ENCODE measurements around the gene PKN2. TPM values are rescaled to one million over a fixed set of nuclear protein-coding genes. Genes with fewer than 3 reads are reported as not detected.
A peak's percentile ranks its signal among the peaks of the same experiment; 100 is the strongest.

The PKN2 gene
- 23.8 TPM for polyA plus RNA-seq (2013, experiment 1 of 2)
- 23.0 TPM for polyA plus RNA-seq (2013, experiment 2 of 2)

- Histone ChIP-seq H2BK5ac (ENCODE audit: low read length) (peak within 1 kb of the TSS; percentile 99), H3K18ac (ENCODE audit: low read length) (peak within 1 kb of the TSS; percentile 99), H3K23ac (ENCODE audit: low read depth, low read length, poor library complexity) (peak within 1 kb of the TSS; percentile 98), H2BK12ac (ENCODE audit: low read length) (no peak within 1 kb of the TSS), H3K14ac (ENCODE audit: low read length) (peak within 1 kb of the TSS; percentile 56), H3K4me3 (ENCODE audit: low read length in 2 of 2) (peak within 1 kb of the TSS; percentile 60 to 99), H3K4ac (ENCODE audit: low read length) (peak within 1 kb of the TSS; percentile 76), H2AK5ac (ENCODE audit: low read depth, low read length) (peak within 1 kb of the TSS; percentile 92), H3K36me3 (replicated peaks in 1 of 2; ENCODE audit: control insufficient read depth in 2 of 2, insufficient read depth in 2 of 2, low read length in 2 of 2) (peaks cover 0 to 15% of the 10 kb centered on the region in 2 donors), H3K27me3 (ENCODE audit: control insufficient read depth in 3 of 3, insufficient read depth in 3 of 3, low read depth in 1 of 3, low read length in 3 of 3) (no peaks in the 10 kb centered on the region), H4K91ac (ENCODE audit: low read depth, low read length, poor library complexity) (no peak within 1 kb of the TSS), H2AFZ (ENCODE audit: low read length) (peak within 1 kb of the TSS; percentile 94), H4K8ac (ENCODE audit: low read depth, low read length) (peak within 1 kb of the TSS; percentile 65), H3K9ac (ENCODE audit: low read depth, low read length, poor library complexity) (peak within 1 kb of the TSS; percentile 93), H2BK15ac (ENCODE audit: low read length) (peak within 1 kb of the TSS; percentile 92), H2BK120ac (ENCODE audit: low read depth, low read length) (peak within 1 kb of the TSS; percentile 72), H3K4me2 (ENCODE audit: insufficient read depth, low read length, poor library complexity, severe bottlenecking) (peak within 1 kb of the TSS; percentile 60), H3K27ac (replicated peaks; ENCODE audit: low read length) (peak within 1 kb of the TSS; percentile 96), H3K9me3 (replicated peaks in 1 of 2; ENCODE audit: control insufficient read depth in 2 of 2, insufficient read depth in 1 of 2, low read depth in 1 of 2, low read length in 2 of 2) (no peaks in the 10 kb centered on the region), H3K4me1 (ENCODE audit: control insufficient read depth in 2 of 2, insufficient read depth in 1 of 2, low read depth in 1 of 2, low read length in 2 of 2) (peaks cover 0 to 4% of the 10 kb centered on the region in 2 donors), H3K79me1 (ENCODE audit: low read depth, low read length) (no peaks in the 10 kb centered on the region)
- peak; percentile 99 for DNase-seq (ENCODE audit: low spot score)
- no CpG with 5 or more reads among the region's 66 CpGs for WGBS, 2 donors (ENCODE audit: extremely low coverage in 2 of 2, insufficient read length in 2 of 2, insufficient replicate concordance in 1 of 2)
These were observed at the start of gene PKN2 for GRCh38 chr1:88683541-88684481. PKN2 (plus strand) TSS chr1:88684273; CDS start chr1:88684581, 308 bp downstream.

- H3K4me2 ChIP-seq (ENCODE audit: insufficient read depth, low read length, poor library complexity, severe bottlenecking): no peak overlapping the region
- no peak overlapping the region for H3K9ac ChIP-seq (ENCODE audit: low read depth, low read length, poor library complexity)
- no peak overlapping the region for H2BK120ac ChIP-seq (ENCODE audit: low read depth, low read length)
- no peak overlapping the region for H3K23ac ChIP-seq (ENCODE audit: low read depth, low read length, poor library complexity)
- H3K36me3 ChIP-seq (replicated peaks in 1 of 2; ENCODE audit: control insufficient read depth in 2 of 2, insufficient read depth in 2 of 2, low read length in 2 of 2): no peaks in the 10 kb centered on the region
- H3K4me3 ChIP-seq (ENCODE audit: low read length in 2 of 2): no peak overlapping the region
- no peak overlapping the region for H3K27ac ChIP-seq (replicated peaks; ENCODE audit: low read length)
- H3K79me1 ChIP-seq (ENCODE audit: low read depth, low read length): no peaks in the 10 kb centered on the region
- H3K27me3 ChIP-seq (ENCODE audit: control insufficient read depth in 3 of 3, insufficient read depth in 3 of 3, low read depth in 1 of 3, low read length in 3 of 3): no peaks in the 10 kb centered on the region
- H2AK5ac ChIP-seq (ENCODE audit: low read depth, low read length): no peak overlapping the region
- no peak for DNase-seq (ENCODE audit: low spot score)
- H2BK12ac ChIP-seq (ENCODE audit: low read length): no peak overlapping the region
- H2BK5ac ChIP-seq (ENCODE audit: low read length): no peak overlapping the region
- H2AFZ ChIP-seq (ENCODE audit: low read length): no peak overlapping the region
- no peak overlapping the region for H2BK15ac ChIP-seq (ENCODE audit: low read length)
- no peak overlapping the region for H4K8ac ChIP-seq (ENCODE audit: low read depth, low read length)
- no peak overlapping the region for H3K18ac ChIP-seq (ENCODE audit: low read length)
- H3K4me1 ChIP-seq (ENCODE audit: control insufficient read depth in 2 of 2, insufficient read depth in 1 of 2, low read depth in 1 of 2, low read length in 2 of 2): no peaks in the 10 kb centered on the region
- H4K91ac ChIP-seq (ENCODE audit: low read depth, low read length, poor library complexity): no peak overlapping the region
- no CpG with 5 or more reads among the region's 1 CpG for WGBS, 2 donors (ENCODE audit: extremely low coverage in 2 of 2, insufficient read length in 2 of 2, insufficient replicate concordance in 1 of 2)
- H3K9me3 ChIP-seq (replicated peaks in 1 of 2; ENCODE audit: control insufficient read depth in 2 of 2, insufficient read depth in 1 of 2, low read depth in 1 of 2, low read length in 2 of 2): peaks cover 5 to 8% of the 10 kb centered on the region in 2 donors
- H3K4ac ChIP-seq (ENCODE audit: low read length): no peak overlapping the region
- no peak overlapping the region for H3K14ac ChIP-seq (ENCODE audit: low read length)
These were observed 49.5 kb upstream of the PKN2 start for GRCh38 chr1:88634538-88634937.

- Histone ChIP-seq H4K91ac (ENCODE audit: low read depth, low read length, poor library complexity) (no peak overlapping the region), H3K4ac (ENCODE audit: low read length) (no peak overlapping the region), H3K4me1 (ENCODE audit: control insufficient read depth in 2 of 2, insufficient read depth in 1 of 2, low read depth in 1 of 2, low read length in 2 of 2) (no peaks in the 10 kb centered on the region), H3K9me3 (replicated peaks in 1 of 2; ENCODE audit: control insufficient read depth in 2 of 2, insufficient read depth in 1 of 2, low read depth in 1 of 2, low read length in 2 of 2) (peaks cover 2 to 7% of the 10 kb centered on the region in 2 donors), H3K27ac (replicated peaks; ENCODE audit: low read length) (no peak overlapping the region), H3K4me3 (ENCODE audit: low read length in 2 of 2) (no peak overlapping the region), H2AK5ac (ENCODE audit: low read depth, low read length) (no peak overlapping the region), H3K18ac (ENCODE audit: low read length) (no peak overlapping the region), H3K9ac (ENCODE audit: low read depth, low read length, poor library complexity) (no peak overlapping the region), H2AFZ (ENCODE audit: low read length) (no peak overlapping the region), H3K4me2 (ENCODE audit: insufficient read depth, low read length, poor library complexity, severe bottlenecking) (no peak overlapping the region), H4K8ac (ENCODE audit: low read depth, low read length) (no peak overlapping the region), H3K79me1 (ENCODE audit: low read depth, low read length) (no peaks in the 10 kb centered on the region), H2BK15ac (ENCODE audit: low read length) (no peak overlapping the region), H3K36me3 (replicated peaks in 1 of 2; ENCODE audit: control insufficient read depth in 2 of 2, insufficient read depth in 2 of 2, low read length in 2 of 2) (no peaks in the 10 kb centered on the region), H3K14ac (ENCODE audit: low read length) (no peak overlapping the region), H2BK120ac (ENCODE audit: low read depth, low read length) (no peak overlapping the region), H2BK12ac (ENCODE audit: low read length) (no peak overlapping the region), H2BK5ac (ENCODE audit: low read length) (no peak overlapping the region), H3K27me3 (ENCODE audit: control insufficient read depth in 3 of 3, insufficient read depth in 3 of 3, low read depth in 1 of 3, low read length in 3 of 3) (no peaks in the 10 kb centered on the region), H3K23ac (ENCODE audit: low read depth, low read length, poor library complexity) (no peak overlapping the region)
- DNase-seq (ENCODE audit: low spot score): no peak
- no CpG with 5 or more reads among the region's 1 CpG for WGBS, 2 donors (ENCODE audit: extremely low coverage in 2 of 2, insufficient read length in 2 of 2, insufficient replicate concordance in 1 of 2)
These were observed 44.0 kb upstream of the PKN2 start for GRCh38 chr1:88640060-88640459.

- Histone ChIP-seq H3K4ac (ENCODE audit: low read length) (no peak overlapping the region), H2BK15ac (ENCODE audit: low read length) (no peak overlapping the region), H4K8ac (ENCODE audit: low read depth, low read length) (no peak overlapping the region), H2AK5ac (ENCODE audit: low read depth, low read length) (no peak overlapping the region), H3K4me1 (ENCODE audit: control insufficient read depth in 2 of 2, insufficient read depth in 1 of 2, low read depth in 1 of 2, low read length in 2 of 2) (peaks cover 3 to 38% of the 10 kb centered on the region in 2 donors), H3K79me1 (ENCODE audit: low read depth, low read length) (no peaks in the 10 kb centered on the region), H3K27ac (replicated peaks; ENCODE audit: low read length) (no peak overlapping the region), H3K4me3 (ENCODE audit: low read length in 2 of 2) (no peak overlapping the region), H3K27me3 (ENCODE audit: control insufficient read depth in 3 of 3, insufficient read depth in 3 of 3, low read depth in 1 of 3, low read length in 3 of 3) (no peaks in the 10 kb centered on the region), H2BK5ac (ENCODE audit: low read length) (no peak overlapping the region), H3K23ac (ENCODE audit: low read depth, low read length, poor library complexity) (no peak overlapping the region), H2AFZ (ENCODE audit: low read length) (no peak overlapping the region), H3K9ac (ENCODE audit: low read depth, low read length, poor library complexity) (no peak overlapping the region), H3K18ac (ENCODE audit: low read length) (no peak overlapping the region), H3K36me3 (replicated peaks in 1 of 2; ENCODE audit: control insufficient read depth in 2 of 2, insufficient read depth in 2 of 2, low read length in 2 of 2) (no peaks in the 10 kb centered on the region), H3K4me2 (ENCODE audit: insufficient read depth, low read length, poor library complexity, severe bottlenecking) (no peak overlapping the region), H3K9me3 (replicated peaks in 1 of 2; ENCODE audit: control insufficient read depth in 2 of 2, insufficient read depth in 1 of 2, low read depth in 1 of 2, low read length in 2 of 2) (peaks cover 0 to 2% of the 10 kb centered on the region in 2 donors), H2BK12ac (ENCODE audit: low read length) (no peak overlapping the region), H2BK120ac (ENCODE audit: low read depth, low read length) (no peak overlapping the region), H3K14ac (ENCODE audit: low read length) (no peak overlapping the region), H4K91ac (ENCODE audit: low read depth, low read length, poor library complexity) (no peak overlapping the region)
- no peak for DNase-seq (ENCODE audit: low spot score)
These were observed 38.2 kb upstream of the PKN2 start for GRCh38 chr1:88645886-88646285.

Measured in neuronal stem cell (in vitro differentiated cells).